CD4-positive, CD25-positive, alpha-beta regulatory T cell (primary cell): ENCODE data around the gene CTAGE1. TPM values are rescaled to one million over a fixed set of nuclear protein-coding genes. Genes with fewer than 3 reads are reported as not detected.
A peak's percentile ranks its signal among the peaks of the same experiment; 100 is the strongest.

Source experiments
- ATAC-seq, 2 donors: fragments of 150-1000 bp; cut with Tn5 transposase; one replicate each; pipeline ENCODE4 v1.10.0; 2021; ENCODE audit warnings: low read depth in 2 of 2, moderate number of reproducible peaks in 2 of 2, moderate library complexity in 1 of 2
- DNase-seq, 3 donors: peaks; one replicate each; pipeline versions ENCODE4 v3.0.0 to v3.0.0-alpha.2; 2012 to 2022; ENCODE audit warnings: mixed read lengths in 1 of 3
- H3K27ac ChIP-seq: one replicate; pipeline ENCODE4 v1.7.0; 2013; ENCODE audit warnings: mild to moderate bottlenecking, low read length; ENCODE audit not compliant: insufficient read depth, poor library complexity, severe bottlenecking
- H3K27me3 ChIP-seq: one replicate; pipeline ENCODE4 v1.7.0; 2013; ENCODE audit warnings: low read length; ENCODE audit not compliant: control insufficient read depth, insufficient read depth
- H3K36me3 ChIP-seq: one replicate; pipeline ENCODE4 v1.7.0; 2013; ENCODE audit warnings: mild to moderate bottlenecking, low read length, moderate library complexity; ENCODE audit not compliant: control insufficient read depth, insufficient read depth
- H3K4me1 ChIP-seq: 2 replicates; pipeline ENCODE4 v1.7.0; 2013; ENCODE audit warnings: mild to moderate bottlenecking, low read length; ENCODE audit not compliant: insufficient read depth, control insufficient read depth, poor library complexity, severe bottlenecking
- H3K4me3 ChIP-seq: one replicate; pipeline ENCODE4 v1.7.0; 2013; ENCODE audit warnings: low read depth, mild to moderate bottlenecking, low read length, moderate library complexity
- H3K9me3 ChIP-seq, 2 experiments: 1 replicate in 1 of 2; 2 replicates in 1 of 2; pipeline ENCODE4 v1.7.0; 2013; ENCODE audit warnings: low read length in 2 of 2, mild to moderate bottlenecking in 1 of 2, moderate library complexity in 1 of 2; ENCODE audit not compliant: control insufficient read depth in 2 of 2
- H3K27ac Mint-ChIP-seq, 3 donors: one replicate each; pipeline ENCODE4 v1.8.0; 2020 to 2022; ENCODE audit warnings: mild to moderate bottlenecking in 3 of 3, mixed read lengths in 3 of 3, moderate library complexity in 2 of 3
- H3K27me3 Mint-ChIP-seq: one replicate; pipeline ENCODE4 v1.8.0; 2022; ENCODE audit warnings: mild to moderate bottlenecking, mixed read lengths
- H3K36me3 Mint-ChIP-seq: one replicate; pipeline ENCODE4 v1.8.0; 2020; ENCODE audit warnings: mixed read lengths
- H3K4me1 Mint-ChIP-seq, 4 donors: one replicate each; pipeline ENCODE4 v1.8.0; 2020 to 2022; ENCODE audit warnings: mixed read lengths in 4 of 4, mild to moderate bottlenecking in 1 of 4
- H3K4me3 Mint-ChIP-seq, 4 donors: one replicate each; pipeline ENCODE4 v1.8.0; 2020 to 2022; ENCODE audit warnings: mild to moderate bottlenecking in 4 of 4, mixed read lengths in 4 of 4, moderate library complexity in 3 of 4
- H3K9me3 Mint-ChIP-seq, 7 donors: one replicate each; pipeline ENCODE4 v1.8.0; 2020 to 2022; ENCODE audit warnings: mixed read lengths in 7 of 7, mild to moderate bottlenecking in 3 of 7, moderate library complexity in 2 of 7
- polyA plus RNA-seq, 4 donors: library from polyadenylated mRNA; unstranded; fragments of 300-500 nt; fragmentation: Illumina TruSeq; gene quantifications; one replicate each; pipeline ENCODE4 v1.2.3, GENCODE V29; 2021
- total RNA-seq: library from RNA; stranded (reverse); gene quantifications from one replicate; pipeline ENCODE4 v1.2.3, GENCODE V29; 2022

CTAGE1 gene, protein sequence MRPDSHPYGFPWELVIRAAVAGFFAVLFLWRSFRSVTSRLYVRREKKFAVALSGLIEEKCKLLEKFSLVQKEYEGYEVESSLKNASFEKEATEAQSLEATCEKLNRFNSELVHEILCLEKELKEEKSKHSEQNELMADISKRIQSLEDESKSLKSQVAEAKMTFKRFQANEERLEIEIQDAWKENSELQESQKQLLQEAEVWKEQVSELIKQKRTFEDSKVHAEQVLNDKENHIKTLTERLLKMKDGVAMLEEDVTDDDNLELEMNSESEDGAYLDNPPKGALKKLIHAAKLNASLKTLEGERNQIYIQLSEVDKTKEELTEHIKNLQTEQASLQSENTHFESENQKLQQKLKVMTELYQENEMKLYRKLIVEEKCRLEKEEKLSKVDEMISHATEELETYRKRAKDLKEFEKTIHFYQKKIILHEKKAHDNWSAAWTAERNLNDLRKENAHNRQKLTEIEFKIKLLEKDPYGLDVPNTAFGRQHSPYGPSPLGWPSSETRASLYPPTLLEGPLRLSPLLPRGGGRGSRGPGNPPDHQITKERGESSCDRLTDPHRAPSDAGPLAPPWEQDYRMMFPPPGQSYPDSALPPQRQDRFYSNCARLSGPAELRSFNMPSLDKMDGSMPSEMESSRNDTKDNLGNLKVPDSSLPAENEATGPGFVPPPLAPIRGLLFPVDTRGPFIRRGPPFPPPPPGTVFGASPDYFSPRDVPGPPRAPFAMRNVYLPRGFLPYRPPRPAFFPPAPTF
- total RNA-seq = not detected
- polyA plus RNA-seq = not detected

DNA sequence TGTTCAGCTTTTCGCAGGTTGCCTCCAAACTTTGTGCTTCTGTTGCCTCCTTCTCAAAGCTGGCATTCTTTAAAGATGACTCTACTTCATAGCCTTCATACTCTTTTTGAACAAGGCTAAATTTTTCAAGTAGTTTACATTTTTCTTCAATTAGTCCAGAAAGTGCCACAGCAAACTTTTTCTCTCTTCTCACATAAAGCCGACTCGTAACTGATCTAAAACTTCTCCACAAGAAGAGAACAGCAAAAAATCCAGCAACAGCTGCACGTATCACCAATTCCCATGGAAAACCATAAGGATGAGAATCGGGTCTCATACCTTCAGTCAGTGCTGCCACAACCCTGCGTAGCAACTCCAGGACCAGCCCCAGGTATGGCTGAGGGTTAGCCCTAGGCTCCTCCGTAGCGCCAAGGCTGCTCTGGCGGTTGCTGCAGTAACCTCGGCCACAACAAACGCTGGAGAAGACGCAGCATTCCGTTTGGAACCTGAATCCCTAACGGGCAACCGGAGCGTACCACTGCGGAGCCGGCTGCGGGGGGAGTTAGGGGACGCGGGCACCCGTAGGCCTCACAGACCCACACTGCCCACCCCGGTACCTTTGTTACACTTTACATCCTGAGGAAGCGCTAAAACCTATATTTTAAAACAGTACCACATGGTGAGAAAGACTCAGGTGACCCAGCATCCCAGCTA is at the start of gene CTAGE1:
Gene CTAGE1 (minus strand): TSS at position 420 of the 693 bp plus-strand sequence. CDS start 104 bp downstream, at position 316.
- no peak within 1 kb of the TSS for H3K4me3 Mint-ChIP-seq
- no peaks in the 10 kb centered on the region for H3K4me1 Mint-ChIP-seq
- no peaks in the 10 kb centered on the region for H3K36me3 Mint-ChIP-seq
- no peaks in the 10 kb centered on the region for H3K4me1 ChIP-seq
- H3K36me3 ChIP-seq = no peaks in the 10 kb centered on the region
- no peak within 1 kb of the TSS for H3K27ac ChIP-seq
- H3K9me3 ChIP-seq = peaks cover 0 to 3% of the 10 kb centered on the region in 2 experiments
- H3K27ac Mint-ChIP-seq = no peak within 1 kb of the TSS
- DNase-seq (no peak), ATAC-seq (no peak)
- H3K4me3 ChIP-seq = no peak within 1 kb of the TSS
- H3K27me3 ChIP-seq = no peaks in the 10 kb centered on the region
- H3K9me3 Mint-ChIP-seq = peaks cover 0 to 6% (median 4%) of the 10 kb centered on the region in 7 donors
- no peaks in the 10 kb centered on the region for H3K27me3 Mint-ChIP-seq

DNA sequence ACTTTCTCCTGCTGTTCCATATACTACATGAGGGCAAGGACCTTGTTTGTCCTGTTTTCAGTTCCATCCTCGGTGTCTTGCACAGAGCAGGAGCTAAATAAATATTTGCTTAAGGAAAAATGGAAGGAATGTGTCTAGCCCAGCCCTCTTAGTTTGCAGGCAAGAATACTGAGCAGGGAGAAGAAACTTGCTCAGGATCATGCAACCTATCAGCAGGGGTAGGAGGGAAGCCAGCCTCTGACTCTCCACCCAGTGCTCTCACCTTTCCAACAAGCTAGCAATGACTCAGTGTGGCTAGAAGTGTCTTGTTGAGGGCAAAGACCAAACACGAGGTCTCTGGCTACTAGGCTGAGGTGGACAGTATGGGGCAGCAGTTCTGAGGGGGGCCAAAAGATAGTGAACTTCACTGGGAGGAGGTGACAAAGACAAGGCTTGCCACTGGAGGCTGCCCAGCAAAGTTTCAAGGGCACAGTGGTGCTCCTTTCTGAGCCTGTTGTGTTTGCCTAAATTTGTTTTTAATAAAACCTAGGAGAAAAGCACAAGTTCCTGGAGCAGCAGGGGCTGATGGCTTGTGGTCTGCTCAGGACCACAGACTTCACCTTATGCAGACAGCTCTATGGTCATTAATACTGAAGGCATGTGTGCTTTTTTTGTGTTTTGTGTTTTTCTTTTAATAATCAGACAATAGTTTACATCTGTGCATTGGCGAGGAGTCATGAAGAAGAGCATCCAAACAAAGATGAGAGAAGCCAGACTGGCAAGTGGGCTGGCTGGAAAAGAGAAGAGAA is 49.1 kb upstream of the CTAGE1 start:
- Mint-ChIP-seq H3K4me1 (no peaks in the 10 kb centered on the region), H3K27me3 (no peaks in the 10 kb centered on the region), H3K4me3 (no peak overlapping the region), H3K27ac (no peak overlapping the region), H3K36me3 (no peaks in the 10 kb centered on the region), H3K9me3 (peaks cover 0 to 3% (median 1%) of the 10 kb centered on the region in 7 donors)
- Histone ChIP-seq H3K4me1 (no peaks in the 10 kb centered on the region), H3K27ac (no peak overlapping the region), H3K9me3 (no peaks in the 10 kb centered on the region), H3K36me3 (no peaks in the 10 kb centered on the region), H3K4me3 (no peak overlapping the region), H3K27me3 (no peaks in the 10 kb centered on the region)
- DNase-seq (no peak), ATAC-seq (no peak)

DNA sequence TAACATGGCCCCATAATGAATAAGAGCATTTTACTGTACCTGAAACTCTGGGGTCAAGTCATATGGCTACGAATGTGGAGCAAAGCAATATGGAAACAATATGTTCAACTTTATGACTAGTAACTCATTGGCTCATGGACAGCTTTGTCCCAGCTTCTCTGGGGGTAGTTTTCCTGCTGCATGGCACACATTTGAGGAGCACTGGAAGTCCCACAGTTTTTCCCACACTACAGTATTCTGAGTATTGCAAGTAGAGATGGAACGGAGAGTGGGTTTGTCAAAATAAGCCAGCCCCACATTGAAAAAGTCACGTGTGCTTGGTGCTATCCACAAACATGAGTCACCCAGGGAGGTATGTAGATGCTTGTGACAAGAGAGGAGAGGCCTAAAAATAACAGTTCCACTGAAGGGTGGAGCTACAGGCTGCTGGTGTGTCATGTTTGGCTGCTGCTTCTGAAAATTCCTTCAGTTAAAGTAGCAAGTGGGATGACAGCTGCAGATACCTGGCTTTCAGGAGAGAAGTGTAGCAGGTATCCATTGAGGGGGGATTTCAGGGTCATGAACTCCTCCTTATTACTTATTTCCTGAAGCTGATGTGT is 48.2 kb upstream of the CTAGE1 start:
- Mint-ChIP-seq H3K9me3 (peaks cover 0 to 3% (median 1%) of the 10 kb centered on the region in 7 donors), H3K4me3 (no peak overlapping the region), H3K4me1 (no peaks in the 10 kb centered on the region), H3K36me3 (no peaks in the 10 kb centered on the region), H3K27me3 (no peaks in the 10 kb centered on the region), H3K27ac (peak overlapping the region in 1 of 3 donors; percentile 37)
- no peaks in the 10 kb centered on the region for H3K9me3 ChIP-seq
- no peak overlapping the region for H3K4me3 ChIP-seq
- H3K27me3 ChIP-seq = no peaks in the 10 kb centered on the region
- H3K36me3 ChIP-seq = no peaks in the 10 kb centered on the region
- H3K27ac ChIP-seq = no peak overlapping the region
- H3K4me1 ChIP-seq = no peaks in the 10 kb centered on the region
- DNase-seq (no peak), ATAC-seq (no peak)

DNA sequence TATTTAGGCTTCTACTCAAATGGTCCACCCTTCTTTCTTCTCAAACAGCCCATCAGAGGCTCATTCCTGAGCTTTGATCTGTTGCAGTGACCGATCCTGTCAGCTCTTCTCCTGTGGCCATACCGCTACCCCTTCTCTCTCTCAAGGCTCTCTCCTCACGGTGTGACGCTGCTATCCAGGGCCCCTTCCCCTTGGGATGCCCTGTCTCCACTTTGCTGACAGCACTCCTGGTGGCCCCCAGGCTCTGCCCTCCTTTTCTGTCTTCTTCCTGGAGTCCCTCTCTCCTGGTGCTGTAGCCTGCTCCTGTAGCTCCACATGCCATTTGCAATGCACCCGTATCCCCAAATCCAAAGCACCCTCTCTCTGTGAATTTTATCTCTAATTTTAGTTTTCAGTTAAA is 45.4 kb upstream of the CTAGE1 start:
- no peak overlapping the region for H3K27ac Mint-ChIP-seq
- no peaks in the 10 kb centered on the region for H3K9me3 ChIP-seq
- DNase-seq (no peak), ATAC-seq (no peak)
- H3K27me3 Mint-ChIP-seq = no peaks in the 10 kb centered on the region
- H3K27me3 ChIP-seq = no peaks in the 10 kb centered on the region
- H3K36me3 Mint-ChIP-seq = no peaks in the 10 kb centered on the region
- peaks cover 0 to 3% (median 0%) of the 10 kb centered on the region in 7 donors for H3K9me3 Mint-ChIP-seq
- H3K4me3 Mint-ChIP-seq = no peak overlapping the region
- H3K27ac ChIP-seq = no peak overlapping the region
- no peaks in the 10 kb centered on the region for H3K4me1 ChIP-seq
- no peaks in the 10 kb centered on the region for H3K36me3 ChIP-seq
- H3K4me3 ChIP-seq = no peak overlapping the region
- no peaks in the 10 kb centered on the region for H3K4me1 Mint-ChIP-seq

DNA sequence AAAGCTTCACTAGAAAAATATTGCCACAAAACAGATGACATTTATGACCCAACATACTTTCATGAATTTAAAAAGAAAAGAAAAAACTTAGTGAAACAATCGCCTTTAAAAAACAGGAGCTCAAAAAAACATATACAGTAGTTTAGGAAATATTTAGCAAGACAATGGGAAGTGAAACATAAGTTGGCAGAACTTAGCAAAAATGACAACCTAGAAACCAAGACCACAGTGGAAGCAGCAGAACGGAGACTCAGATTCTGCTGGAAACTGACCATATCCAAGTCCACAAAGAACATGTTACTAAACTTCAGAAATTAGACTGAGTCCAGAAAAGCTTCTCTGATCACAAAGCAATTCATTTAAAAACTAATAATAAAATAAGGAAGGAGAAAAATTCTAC is 41.8 kb upstream of the CTAGE1 start:
- H3K9me3 Mint-ChIP-seq = peaks cover 0 to 1% (median 0%) of the 10 kb centered on the region in 7 donors
- no peaks in the 10 kb centered on the region for H3K27me3 Mint-ChIP-seq
- Histone ChIP-seq H3K4me1 (no peaks in the 10 kb centered on the region), H3K9me3 (no peaks in the 10 kb centered on the region), H3K27ac (no peak overlapping the region), H3K36me3 (no peaks in the 10 kb centered on the region), H3K27me3 (no peaks in the 10 kb centered on the region), H3K4me3 (no peak overlapping the region)
- no peaks in the 10 kb centered on the region for H3K36me3 Mint-ChIP-seq
- no peak for DNase-seq
- H3K4me1 Mint-ChIP-seq = no peaks in the 10 kb centered on the region
- no peak overlapping the region for H3K4me3 Mint-ChIP-seq
- no peak for ATAC-seq
- H3K27ac Mint-ChIP-seq = no peak overlapping the region

DNA sequence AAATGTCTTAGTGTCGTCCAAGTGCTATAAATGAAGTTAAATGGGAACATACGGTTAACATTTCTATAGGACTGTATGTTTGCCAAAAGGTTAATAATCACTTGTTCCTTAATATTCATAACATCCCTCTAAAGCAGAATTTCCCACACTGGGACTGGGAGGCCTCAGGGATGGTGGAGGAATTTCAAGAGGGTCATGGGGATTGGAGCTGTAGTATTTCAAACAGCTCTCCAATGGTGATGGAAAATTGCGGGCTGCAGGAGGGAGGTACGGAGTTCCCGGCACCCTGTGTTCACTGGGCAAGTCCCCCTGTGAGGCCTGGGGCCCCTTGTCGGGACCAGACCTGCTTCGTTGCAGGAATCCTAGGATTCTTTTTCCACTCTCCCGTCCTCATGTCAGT is 39.8 kb upstream of the CTAGE1 start:
- Histone ChIP-seq H3K36me3 (no peaks in the 10 kb centered on the region), H3K9me3 (no peaks in the 10 kb centered on the region), H3K4me3 (no peak overlapping the region), H3K4me1 (no peaks in the 10 kb centered on the region), H3K27me3 (no peaks in the 10 kb centered on the region), H3K27ac (no peak overlapping the region)
- DNase-seq (no peak), ATAC-seq (no peak)
- Mint-ChIP-seq H3K27me3 (no peaks in the 10 kb centered on the region), H3K9me3 (no peaks in the 10 kb centered on the region), H3K36me3 (no peaks in the 10 kb centered on the region), H3K4me3 (no peak overlapping the region), H3K27ac (no peak overlapping the region), H3K4me1 (no peaks in the 10 kb centered on the region)

DNA sequence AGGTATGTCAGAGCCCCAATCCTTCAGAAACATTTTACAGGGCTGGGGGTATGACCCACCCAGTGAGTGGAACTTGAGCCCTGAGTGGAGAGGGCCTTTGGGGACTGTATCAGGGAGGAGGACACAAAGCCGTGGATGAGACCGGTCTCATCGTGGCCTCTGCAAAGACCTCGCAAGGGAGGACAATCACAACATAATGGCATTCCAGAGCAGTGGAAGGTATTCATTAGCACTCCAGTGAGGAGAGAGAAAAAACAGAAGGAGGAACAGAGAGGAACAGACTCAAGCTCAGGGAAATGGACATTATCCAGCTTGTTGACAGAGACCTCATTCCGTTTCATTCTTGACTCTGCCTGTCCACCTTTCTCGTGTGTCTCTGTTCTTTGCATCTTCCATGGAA is 38.8 kb upstream of the CTAGE1 start:
- ATAC-seq (no peak), DNase-seq (no peak)
- Mint-ChIP-seq H3K27me3 (no peaks in the 10 kb centered on the region), H3K4me1 (peaks cover 0 to 4% (median 0%) of the 10 kb centered on the region in 4 donors), H3K4me3 (no peak overlapping the region), H3K9me3 (no peaks in the 10 kb centered on the region), H3K36me3 (no peaks in the 10 kb centered on the region), H3K27ac (no peak overlapping the region)
- Histone ChIP-seq H3K36me3 (no peaks in the 10 kb centered on the region), H3K4me3 (no peak overlapping the region), H3K27ac (no peak overlapping the region), H3K27me3 (no peaks in the 10 kb centered on the region), H3K4me1 (no peaks in the 10 kb centered on the region), H3K9me3 (no peaks in the 10 kb centered on the region)
